GM18519 (cell line): ENCODE measurements around the gene LACTBL1.

Source experiments
- ATAC-seq: cut with Tn5 transposase; IDR thresholded peaks from one replicate; pipeline ENCODE4 v1.9.1; 2021; ENCODE audit warnings: mild to moderate bottlenecking, moderate library complexity; ENCODE audit not compliant: unreplicated experiment, low FRiP score

Gene LACTBL1

GRCh38 chr1:22914633-22915217 is 57.9 kb downstream of the LACTBL1 start:
- ATAC-seq: no peak

GRCh38 chr1:22914156-22914555 is 58.5 kb downstream of the LACTBL1 start:
- no peak for ATAC-seq

- ATAC-seq: no peak
Measured at GRCh38 chr1:22913421-22914141, 59.1 kb downstream of the LACTBL1 start.

GRCh38 chr1:22912311-22912710 is 60.4 kb downstream of the LACTBL1 start:
- no peak for ATAC-seq

GRCh38 chr1:22910986-22911651 is 61.5 kb downstream of the LACTBL1 start:
- ATAC-seq: no peak

- ATAC-seq: no peak
Measured at GRCh38 chr1:22910286-22910685, 62.4 kb downstream of the LACTBL1 start.

- no peak for ATAC-seq
Measured at GRCh38 chr1:22908880-22909426, 63.7 kb downstream of the LACTBL1 start.

GRCh38 chr1:22907528-22907927 is 65.1 kb downstream of the LACTBL1 start:
- ATAC-seq: no peak

GRCh38 chr1:22906968-22907367 is 65.7 kb downstream of the LACTBL1 start:
- no peak for ATAC-seq

GRCh38 chr1:22903113-22903512 is 69.6 kb downstream of the LACTBL1 start:
- no peak for ATAC-seq
